T-helper 1 cell treated with Interleukin-12 subunit alpha and Interleukin-12 subunit beta and Interleukin-4 antibody, amounts not matched to agents 30 ng/mL and 1 ng/mL, for 36 hours (primary cell): ENCODE results near the gene B4GALNT3. TPM values are rescaled to one million over a fixed set of nuclear protein-coding genes. Genes with fewer than 3 reads are reported as not detected.

Experiments used
- intact Hi-C: fragments of 100-400 bp; cut with micrococcal nuclease; formaldehyde crosslinking; loops from one replicate; pipeline ENCODE4 v1.15.1; 2024
- total RNA-seq: library from RNA; stranded (reverse); gene quantifications from 2 replicates; pipeline ENCODE4 v1.2.3, GENCODE V29; 2022

Gene B4GALNT3
- total RNA-seq, 1 donor from 2014 or later = 13.6 TPM

DNA sequence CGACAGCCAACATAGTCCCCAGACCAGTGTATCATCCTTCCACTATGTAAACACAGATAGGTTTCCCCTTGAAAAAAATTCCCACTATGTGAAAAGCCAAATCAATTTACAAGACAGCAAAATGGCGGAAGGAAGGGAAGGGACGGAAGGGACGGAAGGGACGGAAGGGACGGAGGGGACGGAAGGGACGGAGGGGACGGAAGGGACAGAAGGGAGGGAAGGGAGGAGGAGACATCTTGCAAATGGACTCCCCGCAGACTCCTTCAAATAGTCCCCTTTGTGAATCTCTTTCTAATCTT, 128.2 kb downstream of the B4GALNT3 start:
- intact Hi-C loops = no loop called here

- intact Hi-C loops = no loop called here
Observed at GRCh38 chr12:588646-589045, 128.9 kb downstream of the B4GALNT3 start.

GRCh38 chr12:590206-590750, 130.5 kb downstream of the B4GALNT3 start:
- intact Hi-C loops = no loop called here

DNA sequence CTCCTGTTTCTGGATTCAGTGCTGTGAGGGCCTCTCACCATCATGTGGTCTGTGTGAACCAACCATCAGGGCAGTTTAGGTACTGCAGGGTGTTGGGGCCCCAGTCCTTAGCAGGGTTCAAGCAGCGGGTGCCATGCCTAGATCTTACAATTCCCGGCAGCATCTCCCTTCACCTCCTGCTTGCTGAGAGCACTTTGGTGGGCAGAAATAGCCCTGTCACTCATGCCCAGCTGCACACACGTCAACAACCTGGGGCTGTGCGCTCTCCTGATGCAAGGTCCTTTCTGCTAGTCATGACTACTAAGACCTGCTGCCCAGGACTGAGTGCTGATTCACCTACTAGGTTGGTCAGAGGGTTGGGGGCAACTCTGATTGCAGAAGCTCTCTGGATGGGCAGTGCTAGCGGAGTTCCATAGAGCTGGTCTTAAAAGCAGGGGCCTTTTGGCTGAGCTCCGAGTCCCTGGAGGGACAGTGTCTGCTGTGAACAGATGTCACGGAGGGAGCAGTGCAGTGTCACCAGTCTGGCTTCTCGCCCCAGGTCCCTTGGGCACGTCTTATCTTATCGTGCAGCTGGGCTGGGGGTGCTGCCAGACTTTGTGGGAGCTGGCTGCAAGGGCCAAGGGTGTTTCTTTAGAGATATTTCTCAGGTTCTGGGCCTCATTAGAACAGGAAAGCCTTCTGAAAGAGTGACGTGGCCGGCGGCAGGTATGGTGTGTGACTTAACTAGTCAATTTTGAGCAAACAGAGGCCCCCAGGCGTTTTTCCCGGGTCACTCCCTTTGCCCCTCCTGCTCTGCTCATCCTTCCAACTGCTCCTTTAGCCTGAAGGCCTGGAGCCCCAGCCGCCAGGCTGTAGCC, 131.7 kb downstream of the B4GALNT3 start:
- intact Hi-C loops = no loop called here

DNA sequence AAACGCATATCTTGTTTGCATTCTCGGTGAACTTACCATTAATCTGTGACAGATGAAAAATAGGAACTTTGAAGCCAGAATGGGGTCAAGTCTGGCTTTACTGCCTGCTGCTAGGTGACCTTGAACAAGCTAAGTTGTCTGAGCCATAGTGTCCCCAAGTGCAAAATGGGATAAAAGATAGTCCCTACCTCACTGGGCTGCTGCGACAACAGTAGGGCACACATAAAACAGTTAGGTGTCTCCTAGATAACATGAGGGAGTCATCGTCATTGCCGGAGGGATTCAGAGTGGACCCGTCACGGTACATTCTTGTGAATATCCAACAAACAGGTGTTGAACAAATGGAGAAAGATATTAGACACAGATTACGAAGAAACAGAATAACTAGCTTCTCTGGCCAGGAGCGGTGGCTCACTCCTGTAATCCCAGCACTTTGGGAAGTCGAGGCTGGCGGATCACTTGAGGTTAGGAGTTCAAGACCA, 132.3 kb downstream of the B4GALNT3 start:
- intact Hi-C loops = no loop called here

DNA sequence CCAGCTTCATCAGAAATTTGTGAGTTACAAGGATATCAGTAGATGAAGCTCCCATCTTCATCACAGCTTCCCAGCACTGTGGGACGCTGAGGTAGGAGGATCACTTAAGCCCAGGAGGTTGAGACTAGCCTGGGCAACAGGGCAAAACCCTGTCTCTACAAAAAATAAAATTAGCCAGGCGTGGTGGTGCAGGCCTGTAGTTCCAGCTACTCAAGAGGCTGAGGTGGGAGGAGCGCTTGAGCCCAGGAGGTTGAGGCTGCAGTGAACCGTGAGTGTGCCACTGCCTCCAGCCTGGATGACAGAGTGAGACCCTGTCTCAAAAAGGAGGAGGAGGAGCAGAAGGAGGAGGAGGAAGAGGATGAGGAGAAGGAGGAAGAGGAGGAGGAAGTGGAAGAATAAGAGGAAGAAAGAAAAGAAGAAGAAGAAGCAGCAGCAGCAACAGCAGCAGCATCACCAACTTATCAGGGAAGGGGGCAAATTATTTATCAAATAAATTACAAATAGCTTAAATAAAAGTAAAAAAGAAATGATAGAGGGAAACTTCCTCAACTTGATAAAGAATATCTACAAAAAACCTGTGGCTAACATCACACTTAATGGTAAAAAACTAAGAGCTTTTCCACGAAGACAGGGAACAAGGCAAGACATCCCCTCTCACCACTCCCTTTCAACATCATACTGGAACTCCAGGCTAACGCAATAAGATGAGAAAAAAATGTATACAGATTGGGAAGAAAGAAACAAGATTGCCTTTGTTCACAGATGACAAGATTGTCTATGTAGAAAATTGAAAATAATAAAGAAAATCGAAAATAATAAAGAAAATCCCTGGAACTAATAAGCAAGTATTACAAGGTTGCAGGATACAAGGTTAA, 133.9 kb downstream of the B4GALNT3 start:
- intact Hi-C loops = no loop called here

DNA sequence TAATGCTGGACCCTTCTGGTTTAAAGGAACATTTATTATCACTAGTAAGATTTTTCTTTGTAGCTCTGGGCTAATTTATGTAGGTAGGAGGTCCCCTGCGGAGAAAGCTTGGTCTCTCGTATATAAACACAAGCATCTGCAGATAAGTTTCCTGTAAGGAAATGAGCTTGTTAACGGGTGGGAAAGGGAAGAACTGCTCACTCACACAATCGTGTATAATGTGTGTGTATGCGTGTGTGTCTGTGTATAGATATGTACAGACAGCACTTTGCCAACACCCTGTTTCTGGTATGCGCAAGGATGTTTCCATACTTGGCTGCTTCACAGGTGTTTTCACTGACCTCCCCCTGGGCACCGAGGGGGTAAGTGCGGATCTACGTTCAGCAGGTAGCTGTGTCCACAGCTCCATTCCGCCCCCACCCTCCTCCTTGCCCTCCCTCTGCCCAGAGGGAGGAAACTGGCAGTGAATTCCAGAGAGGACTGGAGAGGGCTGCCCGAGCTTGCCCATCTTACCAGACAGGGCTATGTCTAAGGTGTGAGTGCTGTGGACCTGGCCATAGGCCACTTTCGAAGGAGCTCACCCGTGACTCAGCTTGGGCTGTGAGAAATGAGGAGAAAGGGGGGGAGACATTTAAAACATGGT, 138.3 kb downstream of the B4GALNT3 start:
- intact Hi-C loops = no loop called here

DNA sequence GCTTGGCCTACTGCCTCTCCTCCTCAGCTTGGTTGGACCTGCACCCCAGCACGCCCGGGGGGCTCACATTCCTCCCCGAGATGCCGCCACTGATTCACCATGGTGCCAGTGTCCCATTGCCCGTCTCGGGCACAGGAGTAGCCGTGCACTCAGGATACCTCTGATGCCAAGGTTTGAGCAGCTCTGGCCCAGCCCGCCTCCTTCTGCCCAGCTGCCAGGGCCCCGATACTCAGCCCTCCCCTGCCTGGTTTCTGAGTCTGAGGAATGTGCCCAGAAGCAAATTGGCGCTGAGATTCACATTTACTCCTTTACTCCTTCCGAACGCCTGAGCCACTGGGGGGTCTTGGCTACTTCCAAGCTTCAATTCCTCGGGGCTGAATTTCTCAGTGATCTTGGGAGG, 140.0 kb downstream of the B4GALNT3 start:
- intact Hi-C loops = no loop called here

- intact Hi-C loops = no loop called here
Observed at GRCh38 chr12:601976-602699, 142.4 kb downstream of the B4GALNT3 start.

- intact Hi-C loops = no loop called here
Observed at GRCh38 chr12:602700-603068, 142.9 kb downstream of the B4GALNT3 start.

GRCh38 chr12:604956-605355, 145.2 kb downstream of the B4GALNT3 start:
- intact Hi-C loops = no loop called here

DNA sequence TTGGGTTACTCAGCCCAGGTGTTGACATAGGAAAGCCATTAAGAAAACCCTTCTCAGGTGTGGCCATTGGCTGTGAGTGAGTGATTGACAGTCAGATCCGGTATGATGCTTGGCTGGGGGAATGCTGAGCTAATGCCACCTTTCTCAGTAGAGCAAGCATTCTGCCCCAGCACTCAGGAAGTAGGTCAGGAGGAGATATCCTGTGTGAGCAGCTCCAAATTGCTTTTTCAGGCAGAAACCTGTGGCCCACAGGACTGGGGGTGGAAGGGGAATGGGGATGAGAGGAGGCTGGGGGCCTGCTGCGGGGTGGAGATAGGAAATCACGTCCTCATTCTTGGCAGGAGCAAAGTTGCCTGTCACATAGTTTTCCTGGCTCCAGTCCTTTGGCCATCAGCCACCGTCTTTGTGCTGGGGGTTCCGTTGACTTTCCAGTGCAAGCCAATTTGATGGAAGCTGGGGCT, 147.8 kb downstream of the B4GALNT3 start:
- intact Hi-C loops = no loop called here

- intact Hi-C loops = no loop called here
Observed at GRCh38 chr12:608413-608812, 148.7 kb downstream of the B4GALNT3 start.

- intact Hi-C loops = no loop called here
Observed at GRCh38 chr12:608921-609320, 149.2 kb downstream of the B4GALNT3 start.

DNA sequence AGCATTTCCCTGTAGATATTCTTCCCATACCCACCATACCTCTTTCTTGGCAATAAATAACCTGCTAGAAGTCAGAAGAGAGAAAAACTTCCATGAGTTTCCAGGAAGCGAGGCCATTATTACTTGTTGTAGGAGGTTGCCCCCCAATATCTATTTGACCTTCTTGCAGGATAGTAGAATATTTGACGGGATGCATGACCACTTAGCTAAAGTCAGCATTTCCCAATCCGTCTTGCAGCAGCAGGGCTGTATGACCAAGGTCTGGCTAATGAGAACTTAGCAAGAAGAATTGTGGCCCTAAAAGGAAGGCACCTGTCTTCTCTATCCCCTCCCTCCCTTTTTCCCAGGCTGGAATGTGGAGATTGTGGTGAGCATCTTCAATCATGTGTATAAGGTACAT, 152.0 kb downstream of the B4GALNT3 start:
- intact Hi-C loops = loop anchor here (2.0 kb wide), 1 partner anchor 35 kb away; no protein-coding TSS in a partner anchor

GRCh38 chr12:612293-612692, 152.6 kb downstream of the B4GALNT3 start:
- intact Hi-C loops = no loop called here

DNA sequence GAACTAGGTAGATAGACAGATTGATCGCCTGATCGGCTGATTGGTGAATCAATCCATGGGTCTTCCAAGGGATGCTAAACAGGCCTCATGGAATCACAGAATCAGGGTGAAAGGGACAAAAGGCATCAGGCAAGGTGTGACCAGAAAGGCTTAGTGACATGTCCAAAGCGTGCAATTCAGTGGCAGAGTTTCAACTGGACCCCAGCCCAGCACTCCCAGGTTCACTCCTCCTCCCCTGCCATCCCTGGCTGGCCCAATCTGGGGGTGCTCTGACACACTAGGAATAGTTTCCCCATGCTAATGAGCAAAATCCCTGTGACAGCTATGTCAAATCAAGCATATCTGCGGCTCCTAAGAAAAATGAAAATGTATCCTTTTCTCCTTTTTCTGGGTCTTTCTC, 153.1 kb downstream of the B4GALNT3 start:
- intact Hi-C loops = no loop called here
